H1 (cell line): ENCODE results near the gene NRXN3. TPM values are rescaled to one million over a fixed set of nuclear protein-coding genes. Genes with fewer than 3 reads are reported as not detected.

Experiments used
- CTCF ChIA-PET: fragments of 300-600 bp; sonication (Branson Sonifier 250); formaldehyde crosslinking; loops from one replicate; lab custom pipeline; 2021; ENCODE audit not compliant: partially characterized antibody; lab: Charles Lee
- POLR2A ChIA-PET: fragments of 300-600 bp; sonication (Branson Sonifier 250); formaldehyde crosslinking; loops from one replicate; lab custom pipeline; 2021; ENCODE audit warnings: inconsistent platforms; ENCODE audit not compliant: partially characterized antibody; lab: Charles Lee
- DNase-seq, 2 experiments: peaks; one replicate each; pipeline versions ENCODE4 v3.0.0 to v3.0.0-alpha.2; 2010 to 2022; ENCODE audit warnings: low spot score in 2 of 2, low read depth in 1 of 2, mixed read lengths in 1 of 2
- FAIRE-seq: peaks from 2 replicates; lab custom pipeline; 2011; peaks lifted over from hg19 to GRCh38; lab: Jason Lieb, UNC
- H2AFZ ChIP-seq: 2 replicates; pipeline ENCODE4 v1.8.1; 2012; ENCODE audit warnings: low read length, inconsistent platforms
- H2AK5ac ChIP-seq: 2 replicates; pipeline ENCODE4 v1.6.1; 2013; ENCODE audit warnings: low read depth, low read length
- H2BK120ac ChIP-seq: replicated peaks from 2 replicates; pipeline ENCODE3; 2013; ENCODE audit warnings: low read depth, low read length, inconsistent platforms
- H2BK12ac ChIP-seq: 2 replicates; pipeline ENCODE4 v1.6.1; 2013; ENCODE audit warnings: low read depth, low read length
- H2BK15ac ChIP-seq: 2 replicates; pipeline ENCODE4 v1.6.1; 2013; ENCODE audit warnings: low read length
- H2BK20ac ChIP-seq: 2 replicates; pipeline ENCODE4 v1.6.1; 2013; ENCODE audit warnings: low read length
- H2BK5ac ChIP-seq: 2 replicates; pipeline ENCODE4 v1.6.1; 2013; ENCODE audit warnings: low read depth, low read length
- H3K14ac ChIP-seq: 2 replicates; pipeline ENCODE4 v1.6.1; 2013; ENCODE audit warnings: inconsistent platforms; ENCODE audit not compliant: insufficient read length
- H3K18ac ChIP-seq: 2 replicates; pipeline ENCODE4 v1.6.1; 2013; ENCODE audit warnings: low read length; ENCODE audit errors: extremely low read depth
- H3K23ac ChIP-seq: 2 replicates; pipeline ENCODE4 v1.6.1; 2013; ENCODE audit warnings: inconsistent platforms; ENCODE audit not compliant: insufficient read length
- H3K23me2 ChIP-seq: 2 replicates; pipeline ENCODE4 v1.6.1; 2013; ENCODE audit warnings: low read depth, low read length
- H3K27ac ChIP-seq: 2 replicates; pipeline ENCODE4 v1.6.1; 2011; ENCODE audit warnings: low read depth, low read length, inconsistent platforms
- H3K27me3 ChIP-seq, 4 experiments: replicated peaks in 1 of 4; 1 replicate in 1 of 4; 2 replicates in 3 of 4; pipeline versions ENCODE4 v1.6.1 to v1.8.1; 2011 to 2013; ENCODE audit warnings: low read length in 3 of 4, mild to moderate bottlenecking in 3 of 4, inconsistent platforms in 2 of 4, mixed read lengths in 2 of 4, moderate library complexity in 1 of 4; ENCODE audit not compliant: control insufficient read depth in 3 of 4, insufficient read depth in 3 of 4; ENCODE audit errors: extremely low read depth in 1 of 4
- H3K36me3 ChIP-seq, 4 experiments: 2 replicates each; pipeline versions ENCODE4 v1.6.1 to v1.8.1; 2011 to 2013; ENCODE audit warnings: mild to moderate bottlenecking in 4 of 4, low read length in 3 of 4, moderate library complexity in 2 of 4, control low read depth in 1 of 4, inconsistent platforms in 1 of 4; ENCODE audit not compliant: insufficient read depth in 4 of 4, control insufficient read depth in 2 of 4
- H3K4ac ChIP-seq: replicated peaks from 2 replicates; pipeline ENCODE3; 2013; ENCODE audit warnings: low read length, low read depth, mixed read lengths, inconsistent platforms; ENCODE audit not compliant: insufficient read length
- H3K4me1 ChIP-seq, 4 experiments: replicated peaks in 1 of 4; 1 replicate in 1 of 4; 2 replicates in 3 of 4; pipeline versions ENCODE4 v1.6.1 to v1.8.1; 2011 to 2013; ENCODE audit warnings: low read length in 3 of 4, inconsistent platforms in 2 of 4, mixed read lengths in 1 of 4; ENCODE audit not compliant: insufficient read depth in 4 of 4, control insufficient read depth in 3 of 4
- H3K4me2 ChIP-seq, 2 experiments: 2 replicates each; pipeline versions ENCODE4 v1.6.1 to v1.8.1; 2011 to 2013; ENCODE audit warnings: low read depth in 2 of 2, low read length in 2 of 2, control low read depth in 1 of 2, inconsistent platforms in 1 of 2, mild to moderate bottlenecking in 1 of 2; ENCODE audit not compliant: insufficient read depth in 1 of 2
- H3K4me3 ChIP-seq, 4 experiments: fragments of 200-600, 300-600 bp in 1 of 4; sonication (generic), shearing (Covaris generic), sonication (Bioruptor Twin) in 1 of 4; 2 replicates each; pipeline versions ENCODE4 v1.5.1 to v1.8.1; 2011 to 2016; ENCODE audit warnings: low read length in 4 of 4, low read depth in 3 of 4, control low read depth in 2 of 4, inconsistent platforms in 2 of 4, mild to moderate bottlenecking in 2 of 4, mixed read lengths in 1 of 4, moderate library complexity in 1 of 4; ENCODE audit not compliant: insufficient read depth in 2 of 4; ENCODE audit errors: extremely low read depth in 1 of 4
- H3K56ac ChIP-seq: replicated peaks from 2 replicates; pipeline ENCODE3; 2013; ENCODE audit warnings: low read depth, mild to moderate bottlenecking, mixed read lengths, low read length, inconsistent platforms; ENCODE audit not compliant: insufficient read length
- H3K79me1 ChIP-seq: 2 replicates; pipeline ENCODE4 v1.6.1; 2013; ENCODE audit warnings: low read depth, low read length, control low read depth
- H3K79me2 ChIP-seq, 2 experiments: 2 replicates each; pipeline versions ENCODE4 v1.6.1 to v1.8.1; 2012 to 2013; ENCODE audit warnings: low read length in 2 of 2, mild to moderate bottlenecking in 2 of 2, inconsistent platforms in 1 of 2; ENCODE audit not compliant: insufficient read depth in 2 of 2, control insufficient read depth in 1 of 2
- H3K9ac ChIP-seq, 4 experiments: replicated peaks in 1 of 4; 1 replicate in 1 of 4; 2 replicates in 3 of 4; pipeline versions ENCODE4 v1.6.1 to v1.8.1; 2011 to 2013; ENCODE audit warnings: low read depth in 3 of 4, low read length in 3 of 4, control low read depth in 2 of 4, mild to moderate bottlenecking in 2 of 4, moderate library complexity in 2 of 4, inconsistent platforms in 1 of 4; ENCODE audit errors: extremely low read depth in 1 of 4
- H3K9me3 ChIP-seq, 2 experiments: 2 replicates each; pipeline versions ENCODE4 v1.6.1 to v1.8.1; 2012 to 2013; ENCODE audit warnings: mild to moderate bottlenecking in 2 of 2, moderate library complexity in 2 of 2, control low read depth in 1 of 2, inconsistent platforms in 1 of 2, low read depth in 1 of 2, low read length in 1 of 2, mixed read lengths in 1 of 2; ENCODE audit not compliant: insufficient read depth in 2 of 2
- H4K20me1 ChIP-seq, 2 experiments: replicated peaks in 1 of 2; 2 replicates each; pipeline versions ENCODE3 to v1.8.1; 2011 to 2013; ENCODE audit warnings: inconsistent platforms in 2 of 2, low read length in 2 of 2, mild to moderate bottlenecking in 1 of 2; ENCODE audit not compliant: insufficient read depth in 2 of 2, control insufficient read depth in 1 of 2
- H4K5ac ChIP-seq: 2 replicates; pipeline ENCODE4 v1.6.1; 2013; ENCODE audit warnings: low read length, low read depth, mixed read lengths, inconsistent platforms; ENCODE audit not compliant: insufficient read length
- H4K8ac ChIP-seq: 2 replicates; pipeline ENCODE4 v1.8.0; 2013; ENCODE audit warnings: mild to moderate bottlenecking, moderate library complexity, low read length, inconsistent platforms; ENCODE audit not compliant: insufficient read depth; ENCODE audit errors: extremely low read depth
- H4K91ac ChIP-seq: replicated peaks from 2 replicates; pipeline ENCODE3; 2013; ENCODE audit warnings: low read length, mixed read lengths, inconsistent platforms; ENCODE audit not compliant: insufficient read length
- BACH1 ChIP-seq: IDR thresholded peaks from 2 replicates; pipeline ENCODE4 v1.6.1; 2012; ENCODE audit warnings: low read length, improper control_type of control experiment
- CTBP2 ChIP-seq: IDR thresholded peaks from 2 replicates; pipeline ENCODE4 v1.7.0; 2011; ENCODE audit warnings: borderline replicate concordance, mild to moderate bottlenecking, moderate library complexity, mixed read lengths, low read length; ENCODE audit not compliant: insufficient read depth, insufficient read length
- E2F6 ChIP-seq: IDR thresholded peaks from 2 replicates; pipeline ENCODE4 v1.6.1; 2012; ENCODE audit warnings: inconsistent platforms
- GABPA ChIP-seq: IDR thresholded peaks from 2 replicates; pipeline ENCODE4 v1.6.1; 2011; ENCODE audit warnings: mild to moderate bottlenecking, low read length, moderate library complexity, borderline replicate concordance; ENCODE audit not compliant: insufficient read depth
- KDM1A ChIP-seq: fragments of 200-600, 300-600 bp; sonication (generic); IDR thresholded peaks from 2 replicates; pipeline ENCODE4 v1.7.1; 2016; ENCODE audit warnings: mild to moderate bottlenecking, low read length, borderline replicate concordance
- MAFK ChIP-seq: IDR thresholded peaks from 2 replicates; pipeline ENCODE4 v1.6.1; 2012; ENCODE audit warnings: low read depth, mild to moderate bottlenecking, improper control_type of control experiment, low read length
- POLR2A ChIP-seq, 2 experiments: IDR thresholded peaks; 1 replicate in 1 of 2; 2 replicates in 1 of 2; pipeline ENCODE4 v1.6.1; 2011; ENCODE audit warnings: low read depth in 2 of 2, low read length in 2 of 2, mild to moderate bottlenecking in 2 of 2; ENCODE audit errors: control extremely low read depth in 1 of 2
- RNF2 ChIP-seq: fragments of 200-900, 300-1000 bp; sonication (generic); IDR thresholded peaks from 2 replicates; pipeline ENCODE4 v1.7.1; 2016; ENCODE audit warnings: borderline replicate concordance, low read depth, mild to moderate bottlenecking, antibody characterized with exemption, low read length; ENCODE audit not compliant: poor library complexity, severe bottlenecking; ENCODE audit errors: missing control alignments
- SAP30 ChIP-seq: fragments of 300-600 bp; sonication (generic); IDR thresholded peaks from 2 replicates; pipeline ENCODE4 v1.7.1; 2012; ENCODE audit warnings: low read length, moderate library complexity, mild to moderate bottlenecking, inconsistent platforms; ENCODE audit not compliant: insufficient read depth, insufficient replicate concordance
- SUZ12 ChIP-seq: fragments of 200-600 bp; sonication (generic); IDR thresholded peaks from 2 replicates; pipeline ENCODE4 v1.6.1; 2012; ENCODE audit warnings: mild to moderate bottlenecking, inconsistent platforms, low read length, moderate library complexity, mixed read lengths
- USF2 ChIP-seq: IDR thresholded peaks from 2 replicates; pipeline ENCODE4 v1.6.1; 2011; ENCODE audit warnings: low read length, improper control_type of control experiment
- WGBS, 2 experiments: shearing (Covaris generic) in 1 of 2; methylation state at CpG; one replicate each; pipeline versions ENCODE4 v1.1.6 to v1.1.7; 2013 to 2015; ENCODE audit warnings: low lambda C conversion rate in 2 of 2, mixed read lengths in 2 of 2, inconsistent platforms in 1 of 2, low coverage in 1 of 2, missing lambda C conversion rate in 1 of 2; ENCODE audit not compliant: insufficient replicate concordance in 2 of 2, insufficient coverage in 1 of 2, insufficient read length in 1 of 2; ENCODE audit errors: extremely low coverage in 1 of 2, missing lambda C conversion rate in 1 of 2; 5-methylcytosine and 5-hydroxymethylcytosine counted together
- polyA plus RNA-seq, 7 experiments: library from polyadenylated mRNA; depleted of rRNA in 3 of 7; stranded (reverse) in 5 of 7; unstranded in 2 of 7; fragments of >200 nt in 5 of 7; fragments of 200-250 nt in 2 of 7; gene quantifications; 1 replicate in 5 of 7; 2 replicates in 1 of 7; 4 replicates in 1 of 7; pipeline versions ENCODE4 v1.2.1 to v1.2.3, GENCODE V29; 2011 to 2013; ENCODE audit warnings: missing spikeins in 2 of 7, mixed read lengths in 2 of 7
- total RNA-seq: library from RNA; stranded (reverse); fragmentation: NEBNext Ultra II Directional; extraction: Animal tissue kit (Norgen Biotek cat#: 25700); gene quantifications from 2 replicates; pipeline ENCODE4 v1.2.1, GENCODE V29; 2021

The NRXN3 gene
- total and polyA plus RNA-seq, 2 of the 8 experiments (the other 6 are each of a cell fraction or from before 2014, with no cell fraction given), result 2.6 to 4.1 TPM

DNA sequence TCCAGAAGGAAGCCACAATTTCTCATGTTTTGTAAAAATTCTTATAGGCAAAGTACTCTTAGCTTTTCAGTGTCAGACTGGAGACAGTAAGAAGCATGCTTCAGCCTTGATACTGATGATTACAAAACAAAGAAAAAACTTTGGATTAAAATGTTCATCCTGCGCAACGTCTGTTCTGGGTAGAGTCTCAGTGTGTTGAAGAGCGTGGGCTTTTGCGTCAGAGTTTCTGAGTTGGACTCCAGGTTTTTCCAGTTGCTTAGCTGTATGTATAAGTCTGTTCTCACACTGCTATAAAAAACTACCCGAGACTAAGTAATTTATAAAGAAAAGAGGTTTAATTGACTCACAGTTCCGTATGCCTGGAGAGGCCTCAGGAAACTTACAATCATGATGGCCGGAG, 1533.0 kb downstream of the NRXN3 start:
- Histone ChIP-seq H2BK12ac (no peak overlapping the region), H3K36me3 (no peaks in the 10 kb centered on the region), H2BK5ac (no peak overlapping the region), H3K23me2 (no peaks in the 10 kb centered on the region), H3K14ac (no peak overlapping the region), H3K56ac (no peak overlapping the region), H4K91ac (no peak overlapping the region), H4K5ac (no peak overlapping the region), H3K9me3 (no peaks in the 10 kb centered on the region), H3K27me3 (no peaks in the 10 kb centered on the region), H2BK15ac (no peak overlapping the region), H4K20me1 (no peaks in the 10 kb centered on the region), H4K8ac (no peak overlapping the region), H3K27ac (no peak overlapping the region), H3K23ac (no peak overlapping the region), H3K4me3 (no peak overlapping the region), H3K18ac (no peak overlapping the region), H2BK120ac (no peak overlapping the region), H2AFZ (no peak overlapping the region), H3K9ac (no peak overlapping the region), H3K79me2 (no peaks in the 10 kb centered on the region), H3K4me1 (no peaks in the 10 kb centered on the region), H2AK5ac (no peak overlapping the region), H3K4ac (no peak overlapping the region), H3K4me2 (no peak overlapping the region), H2BK20ac (no peak overlapping the region), H3K79me1 (no peaks in the 10 kb centered on the region)
- 90% methylated on average over 7 of the region's 7 CpGs; no CpG with 5 or more reads in 1 of the 2 experiments for WGBS, 2 experiments
- FAIRE-seq (no peak), DNase-seq (no peak)
- ChIA-PET POLR2A (no interaction called here), CTCF (interaction anchor here (0.6 kb wide), 1 partner anchor 1152 kb away, joined by 3 read pairs; no protein-coding TSS in a partner anchor)
- TF ChIP-seq GABPA (no peak), USF2 (no peak), POLR2A (IDR thresholded peaks at IDR 0.05; ENCODE audit: control extremely low read depth in 1 of 2, low read depth in 2 of 2, low read length in 2 of 2) (no peak), RNF2 (no peak), BACH1 (no peak), E2F6 (no peak), SAP30 (no peak), CTBP2 (no peak), SUZ12 (no peak), KDM1A (no peak), MAFK (no peak)
